K562 (cell line): Measurements from ENCODE around the gene GATA5. TPM values are rescaled to one million over a fixed set of nuclear protein-coding genes. Genes with fewer than 3 reads are reported as not detected.

ENCODE experiments used
- CXXC5 ChIP-seq: fragments of 250-450 bp; sonication (Bioruptor Pico); IDR thresholded peaks from 2 replicates; pipeline ENCODE4 v1.8.0; 2022; ENCODE audit warnings: inconsistent platforms, mild to moderate bottlenecking, moderate library complexity
- MBD1 ChIP-seq: fragments of 250-450 bp; sonication (Bioruptor Pico); IDR thresholded peaks from 2 replicates; pipeline ENCODE4 v1.8.0; 2022; ENCODE audit warnings: inconsistent platforms
- MED1 ChIP-seq: sonication (generic); formaldehyde crosslinking; IDR thresholded peaks from 2 replicates; pipeline ENCODE4 v1.8.1; 2023; ENCODE audit warnings: missing genetic modification reagents, borderline replicate concordance
- MXI1 ChIP-seq: IDR thresholded peaks from 2 replicates; pipeline ENCODE4 v1.6.1; 2011; ENCODE audit warnings: low read depth, mild to moderate bottlenecking, improper control_type of control experiment, low read length
- PCBP1 ChIP-seq: fragments of 200-400 bp; formaldehyde crosslinking; IDR thresholded peaks from 2 replicates; pipeline ENCODE4 v1.6.1; 2018; ENCODE audit warnings: mild to moderate bottlenecking, low read depth, low read length; ENCODE audit not compliant: poor library complexity, severe bottlenecking
- REST ChIP-seq, 2 experiments: fragments of 450-650 bp; formaldehyde crosslinking in 1 of 2; IDR thresholded peaks; 2 replicates each; pipeline versions ENCODE4 v1.4.0 to v1.6.1; 2014 to 2020; ENCODE audit warnings: mild to moderate bottlenecking in 2 of 2, borderline replicate concordance in 1 of 2, low read depth in 1 of 2
- STAT5A ChIP-seq: IDR thresholded peaks from 2 replicates; pipeline ENCODE4 v1.6.1; 2012; ENCODE audit warnings: low read length, inconsistent platforms, borderline replicate concordance
- polyA plus RNA-seq, 8 experiments: library from polyadenylated mRNA; depleted of rRNA in 4 of 8; stranded (reverse) in 5 of 8; unstranded in 3 of 8; fragments of >200 nt; fragmentation: Nextera tagmentation in 2 of 8; fragmentation: Illumina TruSeq in 1 of 8; extraction: Ambion mirVana in 2 of 8; extraction: Trizol in 1 of 8; gene quantifications; 2 replicates each; pipeline versions ENCODE4 v1.2.1 to v1.2.3, GENCODE V29; 2011 to 2014; ENCODE audit warnings: inconsistent platforms in 1 of 8, missing spikeins in 1 of 8
- total RNA-seq, 7 experiments: library from RNA; depleted of rRNA in 6 of 7; stranded (reverse); fragments of >200 nt in 6 of 7; fragmentation: Illumina TruSeq in 2 of 7; extraction: Trizol in 2 of 7; gene quantifications; 2 replicates each; pipeline versions ENCODE4 v1.2.1 to v1.2.3, GENCODE V29; 2011 to 2021; ENCODE audit warnings: low replicate concordance in 1 of 7

The GATA5 gene
- total and polyA plus RNA-seq, 9 of the 15 experiments (the other 6 are each of a cell fraction or from before 2014, with no cell fraction given): 0.09 to 0.57 (median 0.20) TPM; not detected in 3

GRCh38 chr20:62496568-62497218, 20.9 kb upstream of the GATA5 start (continued):
- TF ChIP-seq REST (IDR thresholded peaks at IDR 0.05; ENCODE audit: borderline replicate concordance) (peak; percentile 71), REST (CRISPR knock-in tag; IDR thresholded peaks at IDR 0.05; ENCODE audit: low read depth) (no peak), MXI1 (no peak), PCBP1 (peak; percentile 12), MBD1 (CRISPR knock-in tag) (no peak), MED1 (CRISPR knock-in tag) (no peak), CXXC5 (CRISPR knock-in tag) (no peak), STAT5A (no peak)
